ENCODE measurements around the gene SV2B. TPM values are rescaled to one million over a fixed set of nuclear protein-coding genes. Genes with fewer than 3 reads are reported as not detected.

The SV2B gene
- total and polyA plus RNA-seq, 3 donors from 2014 or later = 1.6 to 1.7 (median 1.7) TPM

DNA sequence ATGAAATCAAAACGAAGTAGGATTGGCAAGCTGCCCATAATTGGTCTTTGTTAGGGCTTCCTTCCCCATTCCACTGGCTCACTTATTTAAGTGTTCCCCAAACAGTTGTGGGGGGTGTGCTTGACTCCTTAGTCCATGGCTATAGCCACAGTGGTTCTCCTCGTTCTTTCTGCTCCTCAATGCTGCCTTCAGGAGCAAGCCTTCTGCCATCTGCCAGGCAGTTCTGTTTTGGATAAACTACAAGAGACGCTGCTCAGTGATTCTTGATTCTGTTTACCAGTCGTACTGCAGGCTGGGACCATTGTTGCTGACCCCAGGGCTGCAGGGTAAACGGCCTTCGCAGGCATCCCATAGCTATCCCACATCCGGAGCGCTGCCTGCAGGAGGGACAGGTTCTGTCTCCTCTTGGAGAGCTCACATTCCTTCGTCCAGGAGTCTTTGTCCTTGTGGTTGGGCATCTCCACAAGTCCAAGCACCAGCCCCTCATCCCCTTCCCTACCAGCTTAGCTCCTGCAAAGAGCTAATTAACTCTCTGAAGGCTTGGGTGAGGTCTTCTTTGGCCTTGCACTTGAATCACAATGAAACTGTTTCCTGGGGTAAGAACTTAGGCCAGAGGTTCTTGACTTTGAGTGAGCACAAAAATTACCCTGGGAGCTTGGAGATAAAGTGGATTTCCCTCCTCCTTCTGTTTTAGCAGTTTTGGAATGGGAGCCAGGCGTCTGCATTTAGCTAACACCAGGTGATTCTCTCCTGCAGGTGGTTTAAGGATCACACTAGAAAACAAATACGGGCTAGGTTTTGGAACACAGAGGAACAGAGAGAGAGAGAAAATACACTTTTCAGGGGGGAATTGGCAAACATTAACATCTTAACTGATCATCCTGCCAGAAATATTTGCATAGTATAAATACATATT, 114.9 kb downstream of the SV2B start:
- Histone ChIP-seq H3K27ac (no peak overlapping the region), H3K4me3 (no peak overlapping the region), H3K27me3 (no peaks in the 10 kb centered on the region), H3K36me3 (ENCODE audit: low read depth, missing control alignments) (no peaks in the 10 kb centered on the region), H3K9me3 (no peaks in the 10 kb centered on the region), H3K4me1 (peaks cover 3% of the 10 kb centered on the region)
- 77 to 80% methylated on average over 6 to 11 of the region's 11 CpGs for WGBS, 2 donors
- DNase-seq = no peak
- TF ChIP-seq POLR2A (IDR thresholded peaks at IDR 0.05) = no peak
- TF ChIP-seq, protein P1, sequence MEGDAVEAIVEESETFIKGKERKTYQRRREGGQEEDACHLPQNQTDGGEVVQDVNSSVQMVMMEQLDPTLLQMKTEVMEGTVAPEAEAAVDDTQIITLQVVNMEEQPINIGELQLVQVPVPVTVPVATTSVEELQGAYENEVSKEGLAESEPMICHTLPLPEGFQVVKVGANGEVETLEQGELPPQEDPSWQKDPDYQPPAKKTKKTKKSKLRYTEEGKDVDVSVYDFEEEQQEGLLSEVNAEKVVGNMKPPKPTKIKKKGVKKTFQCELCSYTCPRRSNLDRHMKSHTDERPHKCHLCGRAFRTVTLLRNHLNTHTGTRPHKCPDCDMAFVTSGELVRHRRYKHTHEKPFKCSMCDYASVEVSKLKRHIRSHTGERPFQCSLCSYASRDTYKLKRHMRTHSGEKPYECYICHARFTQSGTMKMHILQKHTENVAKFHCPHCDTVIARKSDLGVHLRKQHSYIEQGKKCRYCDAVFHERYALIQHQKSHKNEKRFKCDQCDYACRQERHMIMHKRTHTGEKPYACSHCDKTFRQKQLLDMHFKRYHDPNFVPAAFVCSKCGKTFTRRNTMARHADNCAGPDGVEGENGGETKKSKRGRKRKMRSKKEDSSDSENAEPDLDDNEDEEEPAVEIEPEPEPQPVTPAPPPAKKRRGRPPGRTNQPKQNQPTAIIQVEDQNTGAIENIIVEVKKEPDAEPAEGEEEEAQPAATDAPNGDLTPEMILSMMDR (IDR thresholded peaks at IDR 0.05) = no peak
- intact Hi-C loops (cut with DNase I; ENCODE audit: low total_unique reads) = no loop called here

DNA sequence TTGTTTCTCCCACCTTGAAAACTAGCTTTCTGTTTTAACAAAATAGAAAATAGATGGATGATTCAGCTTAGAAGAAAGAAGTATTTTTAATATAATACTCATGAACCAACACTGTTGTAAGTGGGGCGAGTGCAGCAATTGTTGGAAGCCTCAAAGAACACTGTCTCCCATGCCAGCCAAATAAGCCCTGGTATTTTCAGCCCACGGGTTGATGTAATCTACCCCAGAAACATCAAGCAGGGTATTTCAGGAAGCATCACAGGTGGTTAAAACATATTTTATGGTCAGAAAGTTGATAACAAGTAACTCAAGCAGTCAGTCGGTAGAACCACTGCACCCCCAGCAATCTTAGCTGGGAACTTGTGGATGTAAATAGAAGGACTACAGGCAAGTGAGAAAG, 115.9 kb downstream of the SV2B start:
- H3K36me3 ChIP-seq (ENCODE audit: low read depth, missing control alignments) = no peaks in the 10 kb centered on the region
- no peaks in the 10 kb centered on the region for H3K27me3 ChIP-seq
- H3K4me3 ChIP-seq = no peak overlapping the region
- intact Hi-C loops (cut with DNase I; ENCODE audit: low total_unique reads) = no loop called here
- no peaks in the 10 kb centered on the region for H3K4me1 ChIP-seq
- H3K27ac ChIP-seq = no peak overlapping the region
- no peaks in the 10 kb centered on the region for H3K9me3 ChIP-seq
- DNase-seq = no peak
- TF ChIP-seq, protein P1 (IDR thresholded peaks at IDR 0.05) = no peak
- no peak for TF ChIP-seq POLR2A (IDR thresholded peaks at IDR 0.05)
- 76% methylated on average over 3 of the region's 3 CpGs for WGBS, 2 donors

DNA sequence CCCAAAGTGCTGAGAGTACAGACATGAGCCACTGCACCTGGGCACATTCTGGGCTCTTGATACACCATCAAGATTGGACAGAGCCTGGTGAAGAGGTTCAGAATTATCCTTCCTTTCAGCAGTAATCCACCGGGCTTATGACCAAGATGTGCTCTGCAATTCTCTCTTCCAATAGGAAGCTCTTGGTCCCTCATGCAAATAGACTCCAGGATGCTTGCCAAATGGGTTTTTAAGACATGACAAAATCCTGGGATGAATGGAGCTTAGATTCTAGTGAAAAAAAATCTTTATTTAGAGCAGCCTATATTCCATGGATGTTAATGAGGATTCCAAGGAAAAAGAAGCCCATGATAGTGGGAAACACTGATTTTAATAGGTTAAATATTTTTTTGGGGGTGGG, 119.1 kb downstream of the SV2B start:
- no peak for TF ChIP-seq POLR2A (IDR thresholded peaks at IDR 0.05)
- TF ChIP-seq, protein P1 (IDR thresholded peaks at IDR 0.05) = no peak
- Histone ChIP-seq H3K36me3 (ENCODE audit: low read depth, missing control alignments) (no peaks in the 10 kb centered on the region), H3K27ac (no peak overlapping the region), H3K27me3 (no peaks in the 10 kb centered on the region), H3K9me3 (no peaks in the 10 kb centered on the region), H3K4me1 (no peaks in the 10 kb centered on the region), H3K4me3 (no peak overlapping the region)
- intact Hi-C loops (cut with DNase I; ENCODE audit: low total_unique reads) = no loop called here
- DNase-seq = no peak
- WGBS, 2 donors = 79 to 83% methylated on average over 1 of the region's 1 CpG

DNA sequence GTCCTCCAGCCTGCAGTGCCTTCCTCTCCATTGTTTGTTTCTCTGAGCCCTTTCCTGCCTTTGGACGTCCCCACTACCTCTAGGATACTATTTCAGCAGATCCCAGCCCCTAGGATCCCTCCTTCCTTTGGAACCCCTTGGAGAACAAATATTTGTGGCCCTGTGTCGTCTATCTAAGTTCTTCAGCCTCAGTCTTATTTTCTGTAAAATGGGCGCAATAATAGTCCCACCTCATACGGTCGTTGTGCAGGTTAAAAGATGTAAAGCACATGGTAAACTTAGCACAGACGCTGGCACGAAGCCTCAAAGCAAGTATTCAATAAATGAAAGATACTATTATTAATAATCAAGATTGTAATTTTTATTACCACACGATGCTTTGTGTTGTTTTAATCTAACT, 122.0 kb downstream of the SV2B start:
- intact Hi-C loops (cut with DNase I; ENCODE audit: low total_unique reads) = no loop called here
- H3K36me3 ChIP-seq (ENCODE audit: low read depth, missing control alignments) = no peaks in the 10 kb centered on the region
- no peak for TF ChIP-seq POLR2A (IDR thresholded peaks at IDR 0.05)
- H3K27me3 ChIP-seq = no peaks in the 10 kb centered on the region
- H3K4me1 ChIP-seq = no peaks in the 10 kb centered on the region
- H3K9me3 ChIP-seq = no peaks in the 10 kb centered on the region
- 84 to 86% methylated on average over 8 of the region's 8 CpGs for WGBS, 2 donors
- H3K4me3 ChIP-seq = no peak overlapping the region
- H3K27ac ChIP-seq = no peak overlapping the region
- DNase-seq = no peak

DNA sequence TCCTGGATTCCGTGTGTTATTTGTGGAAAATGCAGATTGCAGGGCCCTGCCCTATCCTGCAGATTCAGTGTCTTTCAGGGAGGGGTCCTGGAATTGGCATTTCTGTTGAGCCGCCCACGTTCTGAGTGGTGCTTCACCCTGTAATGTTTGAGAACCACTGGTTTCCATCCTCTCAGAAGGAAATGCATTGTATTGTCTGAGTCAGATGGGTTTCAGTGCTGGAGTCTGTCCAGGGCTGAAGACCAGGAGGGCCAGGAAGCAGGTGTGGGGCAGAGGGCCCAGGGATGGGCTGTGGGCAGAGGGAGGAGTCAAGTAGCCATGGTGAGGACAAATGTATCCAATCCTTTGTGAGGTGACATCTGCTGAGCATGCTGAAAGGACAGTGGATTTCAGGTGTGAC, 123.8 kb downstream of the SV2B start:
- Histone ChIP-seq H3K4me1 (no peaks in the 10 kb centered on the region), H3K36me3 (ENCODE audit: low read depth, missing control alignments) (no peaks in the 10 kb centered on the region), H3K27ac (no peak overlapping the region), H3K4me3 (no peak overlapping the region), H3K27me3 (no peaks in the 10 kb centered on the region), H3K9me3 (no peaks in the 10 kb centered on the region)
- 70 to 83% methylated on average over 3 of the region's 3 CpGs for WGBS, 2 donors
- DNase-seq = no peak
- intact Hi-C loops (cut with DNase I; ENCODE audit: low total_unique reads) = no loop called here
- TF ChIP-seq, protein P1 (IDR thresholded peaks at IDR 0.05) = no peak
- TF ChIP-seq POLR2A (IDR thresholded peaks at IDR 0.05) = no peak

All from testis (tissue), 3 donors.